ENCODE results near the gene GNAQ. TPM values are rescaled to one million over a fixed set of nuclear protein-coding genes. Genes with fewer than 3 reads are reported as not detected.

The GNAQ gene
- total and polyA plus RNA-seq, 2 donors (not counting 1 experiment from before 2014, with no cell fraction given), result 0.60 to 1.4 TPM

- no peak overlapping the region for H3K4me3 Mint-ChIP-seq
- no peaks in the 10 kb centered on the region for H3K36me3 ChIP-seq (replicated peaks in 1 of 2; ENCODE audit: control extremely low read depth in 1 of 2, control insufficient read depth in 1 of 2, extremely low read depth in 1 of 2, insufficient read depth in 2 of 2, low read length in 1 of 2)
- no peak overlapping the region for H2AFZ ChIP-seq (ENCODE audit: insufficient read depth, low read depth, low read length, poor library complexity, severe bottlenecking)
- no peaks in the 10 kb centered on the region for H3K9me3 ChIP-seq (ENCODE audit: control extremely low read depth in 1 of 3, control insufficient read depth in 2 of 3, insufficient read depth in 1 of 3, low read length in 2 of 3)
- peaks cover 0 to 4% of the 10 kb centered on the region in 2 donors for H3K4me1 ChIP-seq (ENCODE audit: control insufficient read depth in 2 of 2, insufficient read depth in 2 of 2, low read length in 2 of 2)
- no peak for DNase-seq
- H3K9me3 Mint-ChIP-seq (ENCODE audit: insufficient read depth), result no peaks in the 10 kb centered on the region
- POLR2A ChIA-PET, result no interaction called here
- H4K20me1 ChIP-seq (ENCODE audit: control insufficient read depth, insufficient read depth, low read length, poor library complexity, severe bottlenecking), result no peaks in the 10 kb centered on the region
- CTCF ChIA-PET, result no interaction called here
- H3K27me3 Mint-ChIP-seq, result no peaks in the 10 kb centered on the region
- intact Hi-C loops (cut with micrococcal nuclease), result no loop called here
- H3K27me3 ChIP-seq (replicated peaks in 1 of 4; ENCODE audit: control extremely low read depth in 1 of 4, control insufficient read depth in 3 of 4, insufficient read depth in 4 of 4, low read length in 3 of 4), result no peaks in the 10 kb centered on the region
- TF ChIP-seq EZH2 (IDR thresholded peaks at IDR 0.05; ENCODE audit: borderline replicate concordance, insufficient read depth, low read depth, low read length, poor library complexity, severe bottlenecking), result no peak
- H3K79me2 ChIP-seq (ENCODE audit: control insufficient read depth, insufficient read depth, low read length), result no peaks in the 10 kb centered on the region
- no peak overlapping the region for H3K9ac ChIP-seq (ENCODE audit: low read length)
- H3K27ac ChIP-seq (ENCODE audit: low read length in 2 of 2), result no peak overlapping the region
- no peak overlapping the region for H3K4me3 ChIP-seq (ENCODE audit: control extremely low read depth in 1 of 5, extremely low read depth in 1 of 5, insufficient read depth in 1 of 5, low read depth in 2 of 5, low read length in 4 of 5)
- no peak overlapping the region for H3K4me2 ChIP-seq (replicated peaks; ENCODE audit: low read depth, low read length, poor library complexity, severe bottlenecking)
- peaks cover 12% of the 10 kb centered on the region for H3K4me1 Mint-ChIP-seq
- H3K27ac Mint-ChIP-seq, result no peak overlapping the region
- no peak for ATAC-seq (ENCODE audit: low read depth)
Measured at GRCh38 chr9:77830618-77831285, 200.9 kb downstream of the GNAQ start.

DNA sequence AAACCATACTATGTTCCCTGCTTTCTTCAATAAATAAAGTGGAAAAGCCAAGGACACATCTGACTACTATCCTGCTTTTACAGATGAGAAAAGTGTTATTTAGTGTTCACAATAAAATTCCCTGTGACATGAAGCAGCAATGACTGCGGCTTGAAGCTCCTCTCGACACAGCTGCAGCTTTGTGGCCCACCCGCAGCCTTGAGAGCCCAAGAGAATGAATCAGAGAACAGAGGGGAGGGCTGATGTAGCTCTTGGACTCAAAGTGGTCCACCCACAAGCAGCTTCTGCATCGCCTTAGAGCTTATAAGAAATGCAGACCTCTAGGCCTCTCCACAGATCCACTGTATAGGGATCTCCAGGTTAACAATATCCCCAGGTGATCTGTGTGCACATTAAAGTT, 202.2 kb downstream of the GNAQ start:
- Histone ChIP-seq H3K27me3 (replicated peaks in 1 of 4; ENCODE audit: control extremely low read depth in 1 of 4, control insufficient read depth in 3 of 4, insufficient read depth in 4 of 4, low read length in 3 of 4) (no peaks in the 10 kb centered on the region), H2AFZ (ENCODE audit: insufficient read depth, low read depth, low read length, poor library complexity, severe bottlenecking) (no peak overlapping the region), H3K4me1 (ENCODE audit: control insufficient read depth in 2 of 2, insufficient read depth in 2 of 2, low read length in 2 of 2) (peaks cover 0 to 4% of the 10 kb centered on the region in 2 donors), H3K9ac (ENCODE audit: low read length) (no peak overlapping the region), H4K20me1 (ENCODE audit: control insufficient read depth, insufficient read depth, low read length, poor library complexity, severe bottlenecking) (no peaks in the 10 kb centered on the region), H3K27ac (ENCODE audit: low read length in 2 of 2) (no peak overlapping the region), H3K4me2 (replicated peaks; ENCODE audit: low read depth, low read length, poor library complexity, severe bottlenecking) (no peak overlapping the region), H3K4me3 (ENCODE audit: control extremely low read depth in 1 of 5, extremely low read depth in 1 of 5, insufficient read depth in 1 of 5, low read depth in 2 of 5, low read length in 4 of 5) (no peak overlapping the region), H3K9me3 (ENCODE audit: control extremely low read depth in 1 of 3, control insufficient read depth in 2 of 3, insufficient read depth in 1 of 3, low read length in 2 of 3) (no peaks in the 10 kb centered on the region), H3K79me2 (ENCODE audit: control insufficient read depth, insufficient read depth, low read length) (no peaks in the 10 kb centered on the region), H3K36me3 (replicated peaks in 1 of 2; ENCODE audit: control extremely low read depth in 1 of 2, control insufficient read depth in 1 of 2, extremely low read depth in 1 of 2, insufficient read depth in 2 of 2, low read length in 1 of 2) (no peaks in the 10 kb centered on the region)
- H3K27me3 Mint-ChIP-seq, result no peaks in the 10 kb centered on the region
- no peak for TF ChIP-seq CTCF (IDR thresholded peaks at IDR 0.05)
- TF ChIP-seq EZH2 (IDR thresholded peaks at IDR 0.05; ENCODE audit: borderline replicate concordance, insufficient read depth, low read depth, low read length, poor library complexity, severe bottlenecking), result no peak
- H3K4me3 Mint-ChIP-seq, result no peak overlapping the region
- H3K27ac Mint-ChIP-seq, result no peak overlapping the region
- intact Hi-C loops (cut with micrococcal nuclease), result no loop called here
- DNase-seq, result no peak
- H3K4me1 Mint-ChIP-seq, result peaks cover 12% of the 10 kb centered on the region
- H3K9me3 Mint-ChIP-seq (ENCODE audit: insufficient read depth), result no peaks in the 10 kb centered on the region
- CTCF ChIA-PET, result no interaction called here
- 100% methylated on average over 1 of the region's 4 CpGs for WGBS (ENCODE audit: insufficient coverage)
- no peak for ATAC-seq (ENCODE audit: low read depth)
- POLR2A ChIA-PET, result no interaction called here

Measured in B cell (primary cell).